Left lung (tissue), 10 donors: ENCODE data around the gene CBX1. TPM values are rescaled to one million over a fixed set of nuclear protein-coding genes. Genes with fewer than 3 reads are reported as not detected.

Experiments
- ATAC-seq: fragments of 200-7000 bp; cut with Tn5 transposase; one replicate; pipeline ENCODE4 v1.9.1; 2020; ENCODE audit warnings: moderate library complexity
- DNase-seq, 4 donors: peaks; one replicate each; pipeline ENCODE4 v3.0.0-alpha.2; 2013 to 2020
- H3K27ac ChIP-seq, 2 donors: fragments of 200-600 bp; sonication (generic) in 1 of 2; one replicate each; pipeline versions ENCODE4 v1.5.0 to v1.8.0; 2020 to 2021
- H3K27me3 ChIP-seq, 2 donors: fragments of 200-600 bp; sonication (generic) in 1 of 2; one replicate each; pipeline versions ENCODE4 v1.5.0 to v1.8.0; 2020 to 2021
- H3K36me3 ChIP-seq, 2 donors: fragments of 200-600 bp; sonication (generic) in 1 of 2; one replicate each; pipeline versions ENCODE4 v1.5.0 to v1.8.0; 2020 to 2021
- H3K4me1 ChIP-seq, 2 donors: fragments of 200-600 bp; one replicate each; pipeline ENCODE4 v1.8.0; 2021
- H3K4me3 ChIP-seq, 2 donors: fragments of 200-600 bp; sonication (generic) in 1 of 2; one replicate each; pipeline versions ENCODE4 v1.5.0 to v1.8.0; 2020 to 2021; ENCODE audit warnings: mild to moderate bottlenecking in 1 of 2
- H3K9me3 ChIP-seq, 2 donors: fragments of 200-600 bp; sonication (generic) in 1 of 2; one replicate each; pipeline versions ENCODE4 v1.5.0 to v1.8.0; 2020 to 2021
- CTCF ChIP-seq, 2 donors: fragments of 200-600 bp; sonication (generic) in 1 of 2; IDR thresholded peaks; one replicate each; pipeline versions ENCODE4 v1.5.0 to v1.8.0; 2021; ENCODE audit warnings: antibody characterized with exemption in 2 of 2
- intact Hi-C, 2 donors: fragments of 100-400 bp; cut with DNase I; formaldehyde crosslinking; loops; one replicate each; pipeline versions ENCODE4 v1.11.2 to v1.14.2; 2022
- microRNA-seq, 2 donors: library from miRNA; unstranded; fragments of <30 nt; microRNA quantifications; one replicate each; pipeline ENCODE4, GENCODE V29; 2019
- polyA plus RNA-seq, 6 donors: library from polyadenylated mRNA; unstranded; fragments of 120-200 nt; gene quantifications; one replicate each; pipeline ENCODE4 v1.2.1, GENCODE V29; 2013; ENCODE audit not compliant: insufficient read length in 6 of 6
- total RNA-seq, 2 donors: library from RNA; stranded (reverse); fragmentation: NEBNext Ultra II Directional; extraction: Animal tissue kit (Norgen Biotek cat#: 25700); gene quantifications; one replicate each; pipeline ENCODE4 v1.2.1, GENCODE V29; 2021
- donor health status: DM: no; HTN: yes; CAD: no.
- donor health status: DM: no; HTN: no; CAD: no.

The CBX1 gene
- total and polyA plus RNA-seq, 8 donors = 43.0 to 213 (median 165) TPM

DNA sequence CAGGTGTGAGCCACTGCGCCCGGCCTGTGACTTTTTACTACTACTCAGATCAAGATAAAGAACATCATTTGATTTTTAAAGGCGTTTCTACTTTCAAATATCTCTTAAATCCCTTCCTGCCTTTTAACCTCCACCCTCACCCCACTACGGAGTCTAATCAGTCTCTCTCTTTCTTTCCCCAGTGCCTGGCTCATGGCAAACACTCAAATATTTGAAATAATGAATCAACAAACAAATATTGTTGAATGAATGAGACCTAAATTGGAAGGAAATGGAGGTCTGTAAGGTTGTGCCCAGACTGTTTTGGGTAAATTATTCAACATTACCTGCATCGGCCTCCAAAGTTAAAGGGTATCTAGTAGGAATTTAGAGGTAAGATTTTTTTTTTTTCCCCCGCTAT is 78.4 kb downstream of the CBX1 start:
- DNase-seq (no peak), ATAC-seq (no peak)
- H3K4me1 ChIP-seq = peaks cover 14 to 64% of the 10 kb centered on the region in 2 donors
- TF ChIP-seq CTCF (IDR thresholded peaks at IDR 0.05) = no peak
- no peaks in the 10 kb centered on the region for H3K36me3 ChIP-seq
- H3K27me3 ChIP-seq = peaks cover 0 to 48% of the 10 kb centered on the region in 2 donors
- H3K27ac ChIP-seq = no peak overlapping the region
- no peaks in the 10 kb centered on the region for H3K9me3 ChIP-seq
- intact Hi-C loops = loop anchor here (10.0 kb wide), 3 partner anchors 52 to 112 kb away; no protein-coding TSS in a partner anchor
- peak overlapping the region in 1 of 2 donors; percentile 41 for H3K4me3 ChIP-seq

DNA sequence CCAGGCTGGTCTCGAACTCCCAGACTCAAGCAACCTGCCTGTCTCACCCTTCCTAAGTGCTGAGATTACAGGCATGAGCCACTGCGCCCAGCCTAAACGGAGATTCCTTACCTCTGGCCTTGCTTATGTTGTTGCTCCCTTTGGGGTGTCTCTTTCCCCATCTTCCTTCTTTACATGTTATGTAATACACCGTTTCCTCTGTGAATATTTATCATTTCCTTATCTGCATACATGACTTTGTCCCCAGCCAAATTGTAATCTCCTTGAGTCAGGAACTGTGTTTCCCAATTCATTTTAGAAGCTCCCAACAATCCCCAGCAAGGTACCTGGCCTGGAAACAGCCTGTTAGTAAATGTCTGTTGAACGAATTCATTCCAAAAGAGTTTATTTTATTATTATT is 79.3 kb downstream of the CBX1 start:
- peaks cover 0 to 48% of the 10 kb centered on the region in 2 donors for H3K27me3 ChIP-seq
- no peaks in the 10 kb centered on the region for H3K36me3 ChIP-seq
- no peak for ATAC-seq
- no peak overlapping the region for H3K27ac ChIP-seq
- no peaks in the 10 kb centered on the region for H3K9me3 ChIP-seq
- no peak overlapping the region for H3K4me3 ChIP-seq
- no peak for TF ChIP-seq CTCF (IDR thresholded peaks at IDR 0.05)
- DNase-seq = no peak
- intact Hi-C loops = loop anchor here (10.0 kb wide), 3 partner anchors 53 to 113 kb away; no protein-coding TSS in a partner anchor
- peaks cover 14 to 72% of the 10 kb centered on the region in 2 donors for H3K4me1 ChIP-seq

Small RNAs within 50 kb of the gene (microRNA-seq; reads per million reads assigned to microRNA genes)
- 277 to 718 reads per million in 2 donors for gene MIR152

Other genes with a start within 250 kb of the CBX1 start
- 10 to 100 TPM; 14.2 to 15.2 TPM for gene SP2, start 205.2 kb downstream of the CBX1 start, total RNA-seq
- 10 to 100 TPM; 21.2 to 23.0 (median 22.2) TPM for gene SP2, start 205.2 kb downstream of the CBX1 start, polyA plus RNA-seq
- gene PNPO, start 159.9 kb downstream of the CBX1 start, total RNA-seq = 10 to 100 TPM; 36.4 to 40.0 TPM
- 10 to 100 TPM; 10.7 to 14.4 (median 11.9) TPM for gene PNPO, start 159.9 kb downstream of the CBX1 start, polyA plus RNA-seq
- 10 to 100 TPM; 39.1 to 56.2 TPM for gene PRR15L, start 143.6 kb downstream of the CBX1 start, total RNA-seq
- gene PRR15L, start 143.6 kb downstream of the CBX1 start, polyA plus RNA-seq = 10 to 100 TPM; 28.2 to 43.3 (median 40.0) TPM
- gene CDK5RAP3, start 130.4 kb downstream of the CBX1 start, total RNA-seq = 100 to 1,000 TPM; 144 to 149 TPM
- 100 to 1,000 TPM; 136 to 182 (median 166) TPM for gene CDK5RAP3, start 130.4 kb downstream of the CBX1 start, polyA plus RNA-seq
- gene COPZ2, start 63.7 kb downstream of the CBX1 start, total RNA-seq = 10 to 100 TPM; 25.9 to 48.6 TPM
- gene COPZ2, start 63.7 kb downstream of the CBX1 start, polyA plus RNA-seq = 10 to 100 TPM; 18.8 to 32.0 (median 23.3) TPM
- 100 to 1,000 TPM; 165 to 173 TPM for gene NFE2L1, start 53.1 kb downstream of the CBX1 start, total RNA-seq
- 100 to 1,000 TPM in 5 of 6 donors, 10 to 100 TPM in 1; 92.1 to 123 (median 111) TPM for gene NFE2L1, start 53.1 kb downstream of the CBX1 start, polyA plus RNA-seq
- gene SNX11, start 6.3 kb upstream of the CBX1 start, total RNA-seq = 10 to 100 TPM; 21.5 to 32.4 TPM
- gene SNX11, start 6.3 kb upstream of the CBX1 start, polyA plus RNA-seq = 10 to 100 TPM; 12.2 to 16.5 (median 13.2) TPM